GM10266 (cell line): ENCODE data around the gene CHCHD1.

Source experiments
- DNase-seq: peaks from one replicate; pipeline ENCODE4 v3.0.0; 2012; ENCODE audit errors: extremely low spot score
- TF ChIP-seq, protein P1 (sequence below): IDR thresholded peaks from 2 replicates; pipeline ENCODE4 v1.5.1; 2012; ENCODE audit warnings: mild to moderate bottlenecking, low read depth; ENCODE audit not compliant: control insufficient read depth, insufficient read depth; ENCODE audit errors: missing control alignments

CHCHD1 gene

DNA sequence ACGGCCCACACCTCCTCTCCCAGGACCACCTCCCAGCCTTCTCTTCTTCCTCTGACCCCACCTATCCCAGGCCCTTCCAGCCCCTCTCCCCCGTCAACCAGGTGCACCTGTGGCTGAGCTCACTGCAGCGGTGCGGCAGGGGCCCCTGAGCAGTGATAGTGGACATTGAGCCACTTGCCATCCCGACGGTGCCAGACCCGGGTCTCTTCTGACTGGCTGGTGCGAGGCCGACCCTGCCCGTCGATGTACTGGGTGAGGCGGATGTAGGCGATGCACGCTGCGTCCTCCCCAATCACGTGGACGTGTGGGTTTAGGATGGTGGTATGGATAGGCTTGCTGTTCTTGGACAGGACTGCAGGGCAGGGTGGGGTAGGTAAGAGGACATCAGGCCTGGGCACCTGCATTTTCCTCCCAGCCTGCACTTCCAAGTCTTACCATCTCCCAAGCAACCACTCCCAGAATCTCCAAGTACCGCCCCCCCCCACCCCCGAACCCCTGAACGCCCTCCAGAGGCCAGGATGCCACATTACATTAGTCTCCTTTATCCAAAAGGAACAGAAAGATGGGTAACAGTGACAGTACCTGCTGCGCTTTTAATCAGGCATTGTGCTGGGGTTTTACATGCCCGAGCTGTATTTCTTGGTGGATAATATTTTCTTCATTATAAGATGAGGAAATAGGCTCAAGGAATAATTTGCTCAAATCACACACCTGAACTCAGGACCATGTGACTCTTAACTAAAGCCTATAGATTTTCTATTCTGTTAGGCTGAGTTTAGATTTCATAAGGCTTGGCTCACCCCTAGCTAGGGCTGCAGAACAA lies 33.3 kb downstream of the CHCHD1 start:
- TF ChIP-seq, protein P1, sequence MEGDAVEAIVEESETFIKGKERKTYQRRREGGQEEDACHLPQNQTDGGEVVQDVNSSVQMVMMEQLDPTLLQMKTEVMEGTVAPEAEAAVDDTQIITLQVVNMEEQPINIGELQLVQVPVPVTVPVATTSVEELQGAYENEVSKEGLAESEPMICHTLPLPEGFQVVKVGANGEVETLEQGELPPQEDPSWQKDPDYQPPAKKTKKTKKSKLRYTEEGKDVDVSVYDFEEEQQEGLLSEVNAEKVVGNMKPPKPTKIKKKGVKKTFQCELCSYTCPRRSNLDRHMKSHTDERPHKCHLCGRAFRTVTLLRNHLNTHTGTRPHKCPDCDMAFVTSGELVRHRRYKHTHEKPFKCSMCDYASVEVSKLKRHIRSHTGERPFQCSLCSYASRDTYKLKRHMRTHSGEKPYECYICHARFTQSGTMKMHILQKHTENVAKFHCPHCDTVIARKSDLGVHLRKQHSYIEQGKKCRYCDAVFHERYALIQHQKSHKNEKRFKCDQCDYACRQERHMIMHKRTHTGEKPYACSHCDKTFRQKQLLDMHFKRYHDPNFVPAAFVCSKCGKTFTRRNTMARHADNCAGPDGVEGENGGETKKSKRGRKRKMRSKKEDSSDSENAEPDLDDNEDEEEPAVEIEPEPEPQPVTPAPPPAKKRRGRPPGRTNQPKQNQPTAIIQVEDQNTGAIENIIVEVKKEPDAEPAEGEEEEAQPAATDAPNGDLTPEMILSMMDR = no peak
- peak; percentile 52 for DNase-seq

DNA sequence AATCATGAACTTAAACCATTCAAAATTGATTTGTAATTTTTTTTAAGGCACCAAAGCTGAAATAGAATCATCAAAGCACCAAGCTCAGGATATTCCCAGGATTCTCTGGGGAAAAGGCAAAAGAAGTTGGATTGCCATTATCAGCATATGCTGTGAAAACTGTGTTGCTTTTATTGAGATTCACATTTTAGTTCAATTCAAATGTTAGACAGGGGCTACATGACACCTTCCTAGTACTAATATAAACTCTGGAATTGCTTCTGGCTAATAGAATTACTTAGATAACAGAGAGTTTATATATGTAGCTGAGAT lies 33.8 kb downstream of the CHCHD1 start:
- no peak for DNase-seq

DNA sequence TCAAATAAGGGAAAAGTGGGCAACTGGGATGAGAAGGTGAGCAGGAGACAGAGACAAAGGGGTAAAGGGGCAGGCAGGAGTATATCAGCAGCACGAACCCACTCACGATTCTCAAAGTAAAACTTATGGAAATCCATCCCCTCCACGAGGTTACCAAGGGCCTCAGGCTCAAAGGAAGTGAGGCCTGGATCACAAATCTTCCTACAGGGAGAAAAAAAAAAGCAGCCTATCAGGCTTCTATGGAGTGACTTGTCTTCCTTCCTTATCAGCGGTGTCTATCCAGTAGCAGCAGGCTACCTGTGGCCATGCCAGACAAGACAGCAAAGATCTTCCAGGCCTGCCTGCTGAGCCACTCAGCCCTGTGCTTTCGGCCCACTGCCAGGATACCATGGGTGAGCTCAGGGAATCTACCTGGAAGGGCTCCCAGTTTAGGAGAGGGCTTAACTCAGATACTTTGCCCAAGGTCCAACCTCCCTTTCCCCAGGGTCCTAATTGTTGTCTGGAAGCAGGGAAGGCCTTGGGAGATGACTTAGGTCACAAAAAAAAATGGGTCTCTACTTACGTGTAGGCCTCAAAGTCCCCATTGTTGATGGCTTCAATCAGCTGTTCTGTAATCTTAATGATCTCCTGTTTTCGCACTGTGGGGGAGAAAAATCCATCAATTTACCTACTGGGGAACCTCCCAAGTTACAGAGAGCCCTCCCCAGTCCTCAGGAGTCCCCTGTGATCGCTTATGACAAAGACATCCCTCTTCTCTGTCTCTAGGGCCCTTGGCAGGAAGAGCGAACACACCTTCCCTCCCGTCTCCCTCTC lies 35.3 kb downstream of the CHCHD1 start:
- TF ChIP-seq, protein P1 = no peak
- no peak for DNase-seq

More for the DNA sequence above, 33.8 kb downstream of the CHCHD1 start:
- TF ChIP-seq, protein P1 = no peak

DNA sequence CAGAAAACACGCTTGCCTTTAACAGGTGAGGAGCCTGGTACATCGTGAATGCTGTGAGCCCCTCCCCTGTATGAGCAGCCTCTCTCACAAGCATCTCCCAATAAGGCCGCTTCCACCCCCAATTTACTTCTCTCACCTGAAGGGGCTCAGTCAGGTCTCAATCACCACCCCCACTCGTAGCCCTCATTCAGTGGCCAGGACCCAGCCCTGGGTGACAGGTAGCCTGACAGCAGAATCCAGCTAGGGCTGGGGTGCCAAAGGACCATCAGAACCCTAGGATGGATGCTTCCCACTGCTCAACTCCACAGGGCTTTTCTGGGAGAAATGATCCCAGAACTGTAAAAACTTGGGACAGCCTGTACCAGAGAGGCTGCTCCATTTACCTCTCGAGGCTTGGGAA lies 36.0 kb downstream of the CHCHD1 start:
- TF ChIP-seq, protein P1 = no peak
- DNase-seq = no peak

DNA sequence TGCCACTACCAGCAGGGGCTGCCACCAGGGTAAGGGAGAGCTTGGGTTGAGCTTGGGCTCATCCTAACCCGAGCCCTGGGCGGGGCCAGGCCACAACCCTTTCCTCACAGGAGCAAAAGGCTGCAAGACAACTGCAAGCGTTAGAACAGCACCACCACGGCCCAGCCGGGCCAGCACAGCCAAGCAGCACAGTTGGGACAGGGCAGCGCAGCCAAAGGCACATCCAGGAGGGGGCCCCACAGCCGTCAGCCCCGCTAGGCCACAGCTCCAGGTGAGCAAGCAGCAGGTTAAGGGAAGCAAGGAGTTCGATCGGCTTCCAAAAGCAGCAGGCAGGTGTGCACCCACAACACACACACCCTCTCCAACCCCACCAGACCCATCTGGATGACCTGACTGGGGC lies 36.6 kb downstream of the CHCHD1 start:
- TF ChIP-seq, protein P1 = no peak
- no peak for DNase-seq

DNA sequence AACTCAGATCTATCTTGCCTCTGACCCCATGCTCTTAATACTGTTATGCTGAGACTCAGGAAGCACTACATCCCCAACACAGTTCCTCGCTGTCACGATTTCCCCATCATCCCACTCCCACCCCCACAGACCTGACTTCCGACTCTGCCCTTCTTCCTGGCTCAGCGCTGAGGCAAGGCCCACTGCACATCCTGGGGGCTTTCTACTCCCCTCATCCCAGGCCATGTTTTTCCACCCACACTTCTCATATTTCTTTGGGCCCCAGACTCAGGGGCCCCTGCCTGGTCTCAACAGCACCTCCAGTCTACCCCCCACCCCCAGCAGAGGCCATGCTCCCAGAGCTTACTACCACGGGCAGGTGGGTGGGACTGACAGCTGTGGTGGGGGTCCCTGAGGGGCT lies 37.2 kb downstream of the CHCHD1 start:
- no peak for DNase-seq
- TF ChIP-seq, protein P1 = no peak
